Esophagus squamous epithelium (tissue), 5 donors: ENCODE measurements around the gene ESYT2. TPM values are rescaled to one million over a fixed set of nuclear protein-coding genes. Genes with fewer than 3 reads are reported as not detected.

Source experiments
- DNase-seq: peaks from one replicate; lab custom pipeline; 2025; lab: John Stamatoyannopoulos, UW
- H3K27ac ChIP-seq, 4 donors: fragments of 200-600 bp; sonication (generic); one replicate each; pipeline ENCODE4 v1.5.1; 2016 to 2019; ENCODE audit warnings: mild to moderate bottlenecking in 1 of 4
- H3K27me3 ChIP-seq, 4 donors: fragments of 200-600 bp; sonication (generic); 1 replicate in 3 of 4; 2 replicates in 1 of 4; pipeline versions ENCODE4 v1.5.1 to v1.6.0; 2017 to 2021; ENCODE audit warnings: antibody characterized with exemption in 1 of 4
- H3K36me3 ChIP-seq, 3 donors: fragments of 200-600 bp; sonication (generic); one replicate each; pipeline ENCODE4 v1.5.1; 2016 to 2019
- H3K4me1 ChIP-seq, 3 donors: fragments of 200-600 bp; sonication (generic); one replicate each; pipeline ENCODE4 v1.5.1; 2017 to 2019
- H3K4me3 ChIP-seq, 4 donors: fragments of 200-600 bp; sonication (generic); 1 replicate in 3 of 4; 2 replicates in 1 of 4; pipeline ENCODE4 v1.5.1; 2016 to 2019; ENCODE audit warnings: mild to moderate bottlenecking in 2 of 4, moderate library complexity in 1 of 4
- H3K9me3 ChIP-seq, 3 donors: fragments of 200-600 bp; sonication (generic); one replicate each; pipeline ENCODE4 v1.5.1; 2016 to 2019
- POLR2A ChIP-seq, 4 donors: fragments of 450-650 bp; IDR thresholded peaks; one replicate each; pipeline ENCODE4 v1.6.1; 2017; ENCODE audit warnings: antibody characterized with exemption in 4 of 4, mild to moderate bottlenecking in 4 of 4, moderate library complexity in 3 of 4
- WGBS, 2 donors: methylation state at CpG; one replicate each; pipeline ENCODE4 v1.1.5; 2018; 5-methylcytosine and 5-hydroxymethylcytosine counted together
- intact Hi-C: fragments of 100-400 bp; cut with DNase I; formaldehyde crosslinking; loops from one replicate; pipeline ENCODE4 v1.15.0; 2022
- total RNA-seq, 4 donors: library from RNA; depleted of rRNA; stranded (reverse); fragments of >200 nt; gene quantifications; one replicate each; pipeline ENCODE4 v1.1.0, GENCODE V29; 2016
- TF ChIP-seq, protein P1 (sequence below), 6 experiments: fragments of 450-650 bp in 4 of 6; fragments of 200-600 bp in 2 of 6; sonication (generic) in 2 of 6; IDR thresholded peaks; one replicate each; pipeline ENCODE4 v1.5.1; 2016 to 2019; ENCODE audit warnings: antibody characterized with exemption in 6 of 6, mild to moderate bottlenecking in 4 of 6, moderate library complexity in 4 of 6
- donor health status: DM: yes; HTN: yes; CAD: no.

The ESYT2 gene
- total RNA-seq, 4 donors from 2014 or later, result 52.1 to 94.2 (median 60.5) TPM

DNA sequence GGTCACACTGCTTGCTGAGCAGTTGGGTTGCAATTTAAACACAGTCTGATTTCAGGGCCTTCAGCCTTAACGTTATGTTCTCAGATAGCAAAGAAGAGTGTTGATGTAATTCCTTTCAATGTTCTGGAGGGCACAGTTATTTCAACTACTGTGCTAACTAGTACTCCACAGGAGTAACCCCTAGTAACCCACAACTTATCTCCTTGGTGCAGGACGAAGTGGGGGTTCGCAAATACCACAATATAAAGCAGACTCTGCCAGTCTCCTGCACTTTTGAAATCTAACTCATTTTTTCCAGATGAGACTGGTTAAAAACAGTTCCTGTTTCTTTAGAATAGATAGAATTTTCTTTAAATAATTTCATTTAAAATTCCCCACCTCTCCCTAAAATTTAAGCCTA lies 77.6 kb downstream of the ESYT2 start:
- Histone ChIP-seq H3K36me3 (peaks cover 8 to 83% (median 25%) of the 10 kb centered on the region in 3 donors), H3K4me3 (no peak overlapping the region), H3K4me1 (peaks cover 0 to 14% (median 0%) of the 10 kb centered on the region in 3 donors), H3K27me3 (no peaks in the 10 kb centered on the region), H3K9me3 (no peaks in the 10 kb centered on the region), H3K27ac (no peak overlapping the region)
- WGBS, 2 donors, result 80 to 92% methylated on average over 3 of the region's 3 CpGs
- intact Hi-C loops, result no loop called here
- TF ChIP-seq, protein P1, sequence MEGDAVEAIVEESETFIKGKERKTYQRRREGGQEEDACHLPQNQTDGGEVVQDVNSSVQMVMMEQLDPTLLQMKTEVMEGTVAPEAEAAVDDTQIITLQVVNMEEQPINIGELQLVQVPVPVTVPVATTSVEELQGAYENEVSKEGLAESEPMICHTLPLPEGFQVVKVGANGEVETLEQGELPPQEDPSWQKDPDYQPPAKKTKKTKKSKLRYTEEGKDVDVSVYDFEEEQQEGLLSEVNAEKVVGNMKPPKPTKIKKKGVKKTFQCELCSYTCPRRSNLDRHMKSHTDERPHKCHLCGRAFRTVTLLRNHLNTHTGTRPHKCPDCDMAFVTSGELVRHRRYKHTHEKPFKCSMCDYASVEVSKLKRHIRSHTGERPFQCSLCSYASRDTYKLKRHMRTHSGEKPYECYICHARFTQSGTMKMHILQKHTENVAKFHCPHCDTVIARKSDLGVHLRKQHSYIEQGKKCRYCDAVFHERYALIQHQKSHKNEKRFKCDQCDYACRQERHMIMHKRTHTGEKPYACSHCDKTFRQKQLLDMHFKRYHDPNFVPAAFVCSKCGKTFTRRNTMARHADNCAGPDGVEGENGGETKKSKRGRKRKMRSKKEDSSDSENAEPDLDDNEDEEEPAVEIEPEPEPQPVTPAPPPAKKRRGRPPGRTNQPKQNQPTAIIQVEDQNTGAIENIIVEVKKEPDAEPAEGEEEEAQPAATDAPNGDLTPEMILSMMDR (IDR thresholded peaks at IDR 0.05), result no peak
- no peak for TF ChIP-seq POLR2A (IDR thresholded peaks at IDR 0.05)
- no peak for DNase-seq

- intact Hi-C loops, result no loop called here
- Histone ChIP-seq H3K4me1 (peaks cover 0 to 14% (median 0%) of the 10 kb centered on the region in 3 donors), H3K9me3 (no peaks in the 10 kb centered on the region), H3K27ac (no peak overlapping the region), H3K36me3 (peaks cover 8 to 83% (median 22%) of the 10 kb centered on the region in 3 donors), H3K4me3 (no peak overlapping the region), H3K27me3 (no peaks in the 10 kb centered on the region)
- 83 to 91% methylated on average over 2 of the region's 2 CpGs for WGBS, 2 donors
- DNase-seq, result no peak
- TF ChIP-seq, protein P1 (IDR thresholded peaks at IDR 0.05), result no peak
Observed at GRCh38 chr7:158751199-158751598, 78.1 kb downstream of the ESYT2 start.

DNA sequence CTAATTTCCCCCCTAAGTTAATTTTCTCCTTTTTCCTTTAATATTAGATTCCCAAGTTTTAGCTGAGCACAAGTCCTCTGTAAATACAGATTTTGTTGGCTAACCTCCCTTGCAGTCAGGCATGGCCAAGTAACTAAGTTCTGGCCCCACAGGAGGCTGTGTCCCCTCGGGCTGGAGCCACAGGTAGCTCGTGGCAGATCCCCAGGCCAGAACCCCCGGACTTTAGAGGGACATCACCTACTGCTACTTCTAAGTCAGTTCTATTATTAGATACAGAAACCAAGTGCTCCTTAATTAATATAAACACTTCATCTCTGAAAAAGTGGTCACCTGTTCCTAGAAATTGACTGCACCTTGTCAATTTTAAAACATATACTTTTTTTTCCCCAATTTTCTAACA lies 78.6 kb downstream of the ESYT2 start:
- Histone ChIP-seq H3K4me3 (no peak overlapping the region), H3K27ac (no peak overlapping the region), H3K27me3 (no peaks in the 10 kb centered on the region), H3K9me3 (no peaks in the 10 kb centered on the region), H3K36me3 (peaks cover 8 to 83% (median 25%) of the 10 kb centered on the region in 3 donors), H3K4me1 (peaks cover 0 to 13% (median 0%) of the 10 kb centered on the region in 3 donors)
- intact Hi-C loops, result no loop called here
- 49 to 69% methylated on average over 3 of the region's 3 CpGs for WGBS, 2 donors
- DNase-seq, result no peak
- TF ChIP-seq POLR2A (IDR thresholded peaks at IDR 0.05), result no peak
- TF ChIP-seq, protein P1 (IDR thresholded peaks at IDR 0.05), result no peak

GRCh38 chr7:158749396-158749795 lies 79.9 kb downstream of the ESYT2 start:
- DNase-seq, result no peak
- intact Hi-C loops, result no loop called here
- peaks cover under 1 to 83% (median 25%) of the 10 kb centered on the region in 3 donors for H3K36me3 ChIP-seq

GRCh38 chr7:158748335-158748734 lies 81.0 kb downstream of the ESYT2 start:
- H3K4me3 ChIP-seq, result no peak overlapping the region
- H3K36me3 ChIP-seq, result peaks cover 0 to 83% (median 25%) of the 10 kb centered on the region in 3 donors
- 91 to 93% methylated on average over 10 of the region's 10 CpGs for WGBS, 2 donors
- H3K27me3 ChIP-seq, result no peaks in the 10 kb centered on the region
- no peak for DNase-seq
- H3K9me3 ChIP-seq, result no peaks in the 10 kb centered on the region
- TF ChIP-seq, protein P1 (IDR thresholded peaks at IDR 0.05), result no peak
- TF ChIP-seq POLR2A (IDR thresholded peaks at IDR 0.05), result no peak
- H3K4me1 ChIP-seq, result no peaks in the 10 kb centered on the region
- H3K27ac ChIP-seq, result no peak overlapping the region
- intact Hi-C loops, result no loop called here

More at GRCh38 chr7:158749396-158749795, 79.9 kb downstream of the ESYT2 start:
- 88 to 96% methylated on average over 7 to 9 of the region's 9 CpGs for WGBS, 2 donors
- Histone ChIP-seq H3K9me3 (no peaks in the 10 kb centered on the region), H3K27me3 (no peaks in the 10 kb centered on the region), H3K27ac (no peak overlapping the region), H3K4me3 (no peak overlapping the region), H3K4me1 (no peaks in the 10 kb centered on the region)
- TF ChIP-seq, protein P1 (IDR thresholded peaks at IDR 0.05), result no peak
- no peak for TF ChIP-seq POLR2A (IDR thresholded peaks at IDR 0.05)
